Coronary artery (tissue), 2 donors: ENCODE measurements around the gene MPI.

ENCODE experiments used
- DNase-seq: peaks from one replicate; pipeline ENCODE4 v3.0.0-alpha.2; 2017; ENCODE audit warnings: low spot score
- H3K27ac ChIP-seq, 2 donors: fragments of 200-600 bp; sonication (generic); one replicate each; pipeline ENCODE4 v1.5.1; 2016 to 2019
- H3K4me3 ChIP-seq: fragments of 200-600 bp; sonication (generic); 2 replicates; pipeline ENCODE4 v1.5.1; 2016; ENCODE audit warnings: mild to moderate bottlenecking, moderate library complexity
- TF ChIP-seq, protein P1 (sequence below): fragments of 200-600 bp; sonication (generic); IDR thresholded peaks from one replicate; pipeline ENCODE4 v1.5.1; 2019; ENCODE audit warnings: antibody characterized with exemption

The MPI gene

GRCh38 chr15:74855857-74856256 lies 34.0 kb upstream of the MPI start:
- TF ChIP-seq, protein P1, sequence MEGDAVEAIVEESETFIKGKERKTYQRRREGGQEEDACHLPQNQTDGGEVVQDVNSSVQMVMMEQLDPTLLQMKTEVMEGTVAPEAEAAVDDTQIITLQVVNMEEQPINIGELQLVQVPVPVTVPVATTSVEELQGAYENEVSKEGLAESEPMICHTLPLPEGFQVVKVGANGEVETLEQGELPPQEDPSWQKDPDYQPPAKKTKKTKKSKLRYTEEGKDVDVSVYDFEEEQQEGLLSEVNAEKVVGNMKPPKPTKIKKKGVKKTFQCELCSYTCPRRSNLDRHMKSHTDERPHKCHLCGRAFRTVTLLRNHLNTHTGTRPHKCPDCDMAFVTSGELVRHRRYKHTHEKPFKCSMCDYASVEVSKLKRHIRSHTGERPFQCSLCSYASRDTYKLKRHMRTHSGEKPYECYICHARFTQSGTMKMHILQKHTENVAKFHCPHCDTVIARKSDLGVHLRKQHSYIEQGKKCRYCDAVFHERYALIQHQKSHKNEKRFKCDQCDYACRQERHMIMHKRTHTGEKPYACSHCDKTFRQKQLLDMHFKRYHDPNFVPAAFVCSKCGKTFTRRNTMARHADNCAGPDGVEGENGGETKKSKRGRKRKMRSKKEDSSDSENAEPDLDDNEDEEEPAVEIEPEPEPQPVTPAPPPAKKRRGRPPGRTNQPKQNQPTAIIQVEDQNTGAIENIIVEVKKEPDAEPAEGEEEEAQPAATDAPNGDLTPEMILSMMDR, result no peak
- no peak for DNase-seq
- Histone ChIP-seq H3K4me3 (no peak overlapping the region), H3K27ac (no peak overlapping the region)

DNA sequence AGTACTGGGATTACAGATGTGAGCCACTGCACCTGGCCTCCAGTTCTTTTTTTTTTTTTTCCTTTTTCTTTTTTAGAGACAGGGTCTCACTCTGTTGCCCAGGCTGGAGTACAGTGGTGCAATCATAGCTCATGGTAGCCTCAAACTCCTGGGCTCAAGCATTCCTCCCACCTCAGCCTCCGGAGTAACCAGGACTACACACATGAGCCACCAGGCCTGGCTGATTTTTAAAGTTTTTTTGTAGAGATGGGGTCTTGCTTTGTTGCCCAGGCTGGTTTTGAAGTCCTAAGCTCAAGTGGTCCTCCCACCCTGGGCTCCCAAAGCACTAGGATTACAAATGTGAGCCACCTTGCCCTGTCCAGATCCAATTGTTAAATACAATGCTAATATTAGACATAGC lies 33.3 kb upstream of the MPI start:
- TF ChIP-seq, protein P1, result no peak
- no peak for DNase-seq
- H3K4me3 ChIP-seq, result no peak overlapping the region
- H3K27ac ChIP-seq, result no peak overlapping the region

- DNase-seq, result no peak
- Histone ChIP-seq H3K27ac (no peak overlapping the region), H3K4me3 (no peak overlapping the region)
- TF ChIP-seq, protein P1, result no peak
Measured at GRCh38 chr15:74857082-74857655, 32.7 kb upstream of the MPI start.

DNA sequence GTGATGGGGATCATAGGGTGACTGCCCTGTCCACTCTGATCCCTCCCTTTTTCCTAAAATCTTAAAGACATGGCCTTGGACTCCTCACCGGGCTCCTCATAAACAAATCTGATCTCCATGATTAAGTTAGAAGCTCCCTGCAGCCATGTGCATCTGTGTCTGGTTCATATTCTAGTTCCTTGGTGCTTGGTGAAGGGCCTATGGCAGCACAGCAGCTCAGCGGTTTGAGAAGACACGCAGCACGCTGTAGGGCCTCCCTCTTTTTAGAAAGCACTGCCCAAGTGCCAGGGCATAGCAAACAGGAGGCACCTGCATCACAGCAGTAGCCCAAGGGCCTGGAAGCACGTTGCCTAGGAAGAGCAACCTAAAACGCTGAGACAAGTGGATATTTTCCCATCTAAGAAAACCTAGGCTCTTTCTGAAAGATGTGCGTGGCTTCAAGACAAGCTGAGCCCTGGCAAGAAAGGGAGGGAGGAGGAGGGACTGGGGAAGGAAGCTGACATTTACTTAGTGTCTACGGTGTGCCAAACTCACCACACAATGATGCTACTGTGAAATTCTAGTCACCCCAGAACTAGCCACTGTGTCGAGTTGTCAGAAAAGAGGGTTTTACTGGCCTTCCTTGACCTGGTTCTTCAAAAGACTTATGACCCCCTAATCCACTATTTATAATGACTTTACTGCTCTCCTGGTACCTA lies 32.0 kb upstream of the MPI start:
- Histone ChIP-seq H3K27ac (no peak overlapping the region), H3K4me3 (no peak overlapping the region)
- TF ChIP-seq, protein P1, result no peak
- DNase-seq, result no peak

- TF ChIP-seq, protein P1, result no peak
- no peak overlapping the region for H3K27ac ChIP-seq
- H3K4me3 ChIP-seq, result no peak overlapping the region
- no peak for DNase-seq
Measured at GRCh38 chr15:74858369-74858740, 31.5 kb upstream of the MPI start.

GRCh38 chr15:74863239-74864056 lies 26.4 kb upstream of the MPI start:
- TF ChIP-seq, protein P1, result no peak
- no peak overlapping the region for H3K27ac ChIP-seq
- no peak for DNase-seq
- H3K4me3 ChIP-seq, result no peak overlapping the region
